Kidney glomerular epithelial cell (primary cell): ENCODE data around the gene PYGO1.

Experiments
- DNase-seq: peaks from one replicate; lab custom pipeline; 2025; lab: John Stamatoyannopoulos, UW

Gene PYGO1

DNA sequence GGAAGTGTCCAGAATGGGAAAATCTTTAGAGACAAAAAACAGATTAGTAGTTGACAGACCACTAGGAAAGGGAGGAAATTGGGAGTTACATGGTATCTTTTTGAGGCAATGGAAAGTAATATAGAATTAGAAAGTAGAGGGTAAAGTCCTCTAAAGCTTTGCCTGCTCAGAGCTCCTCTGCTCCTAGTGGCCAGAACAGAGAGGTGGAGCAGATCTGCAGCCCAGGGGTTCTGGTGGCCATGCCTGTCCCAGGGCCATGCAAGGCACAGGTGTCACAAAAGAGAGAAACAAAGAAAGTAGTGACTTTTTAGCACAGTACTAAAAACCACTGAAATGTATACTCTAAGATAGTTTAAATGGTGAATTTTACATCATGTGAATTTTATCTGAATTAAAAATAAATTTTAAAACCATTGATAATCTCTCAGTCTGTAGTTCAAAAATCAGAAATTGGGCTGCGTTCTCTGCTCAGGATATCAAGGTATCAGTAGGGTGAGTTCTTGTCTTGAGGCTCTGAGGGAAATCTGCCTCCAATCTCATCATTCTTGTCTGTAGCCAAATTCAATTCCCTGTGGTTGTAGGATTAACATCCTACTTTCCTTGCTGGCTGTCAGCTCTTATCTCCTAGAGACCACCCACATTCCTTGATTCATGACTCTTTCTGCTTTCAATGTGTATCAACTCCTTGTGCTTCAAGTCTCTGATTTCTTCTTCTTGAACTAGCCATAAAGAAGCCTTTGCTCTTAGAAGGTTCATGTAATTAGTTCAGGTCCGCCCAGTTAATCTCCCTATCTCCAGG is 23.6 kb downstream of the PYGO1 start:
- DNase-seq = no peak

GRCh38 chr15:55562601-55563000 is 25.5 kb downstream of the PYGO1 start:
- DNase-seq = no peak

DNA sequence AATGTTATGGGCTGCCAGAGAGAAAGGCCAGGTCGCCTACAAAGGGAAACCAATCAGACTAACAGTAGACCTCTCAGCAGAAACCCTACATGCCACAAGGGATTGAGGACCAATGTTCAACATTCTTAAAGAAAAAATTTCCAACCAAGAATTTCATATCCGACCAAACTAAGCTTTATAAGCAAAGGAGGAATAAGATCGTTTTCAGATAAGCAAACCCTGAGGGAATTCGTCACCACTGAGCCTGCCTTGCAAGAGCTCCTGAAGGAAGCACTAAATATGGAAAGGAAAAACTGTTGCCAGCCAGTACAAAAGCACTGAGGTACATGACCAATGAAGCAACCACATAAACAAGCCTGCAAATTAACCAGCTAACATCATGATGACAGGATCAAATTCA is 33.1 kb downstream of the PYGO1 start:
- DNase-seq = no peak

GRCh38 chr15:55552926-55553325 is 35.2 kb downstream of the PYGO1 start:
- DNase-seq = peak; percentile 4

GRCh38 chr15:55552451-55552850 is 35.7 kb downstream of the PYGO1 start:
- DNase-seq = no peak

DNA sequence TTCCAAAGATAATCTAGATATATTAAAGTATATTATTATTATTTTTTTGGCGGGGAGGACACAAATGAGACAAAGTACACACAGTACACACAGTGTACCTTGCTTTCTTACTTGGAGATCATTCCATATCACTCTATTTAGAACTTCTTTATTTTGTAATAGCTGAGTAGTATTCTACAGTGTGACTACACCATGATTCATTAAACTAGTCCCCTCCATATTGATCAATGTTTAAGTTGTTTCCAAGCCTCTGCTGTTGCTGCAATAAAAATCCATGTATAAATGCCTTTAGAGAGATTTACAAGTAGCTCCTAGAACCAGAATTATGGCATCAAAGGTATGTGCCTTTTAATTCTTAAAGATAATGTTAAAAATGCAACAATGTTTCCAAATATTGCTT is 38.8 kb downstream of the PYGO1 start:
- DNase-seq = no peak

GRCh38 chr15:55546718-55547117 is 41.4 kb downstream of the PYGO1 start:
- no peak for DNase-seq

DNA sequence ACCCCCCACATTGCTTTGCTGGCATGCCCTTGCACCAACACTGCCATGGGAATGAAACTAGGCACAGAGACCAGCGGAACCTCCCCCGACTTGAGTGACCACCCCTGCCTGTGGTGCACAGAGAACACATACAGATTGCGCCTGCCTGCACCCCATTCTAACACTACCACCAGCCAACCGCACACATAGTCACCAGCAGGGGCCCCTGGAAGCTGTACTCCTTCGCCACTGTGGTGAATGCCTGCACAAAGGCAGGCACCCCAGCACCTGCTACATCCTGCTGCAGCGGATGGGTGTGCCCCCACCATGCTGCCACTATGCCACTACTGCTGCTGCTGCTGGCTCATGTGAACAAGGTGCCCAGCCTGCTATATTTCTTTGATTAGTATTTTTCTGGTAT is 52.7 kb downstream of the PYGO1 start:
- no peak for DNase-seq

- no peak for DNase-seq
Observed at GRCh38 chr15:55532944-55533343, 55.2 kb downstream of the PYGO1 start.

DNA sequence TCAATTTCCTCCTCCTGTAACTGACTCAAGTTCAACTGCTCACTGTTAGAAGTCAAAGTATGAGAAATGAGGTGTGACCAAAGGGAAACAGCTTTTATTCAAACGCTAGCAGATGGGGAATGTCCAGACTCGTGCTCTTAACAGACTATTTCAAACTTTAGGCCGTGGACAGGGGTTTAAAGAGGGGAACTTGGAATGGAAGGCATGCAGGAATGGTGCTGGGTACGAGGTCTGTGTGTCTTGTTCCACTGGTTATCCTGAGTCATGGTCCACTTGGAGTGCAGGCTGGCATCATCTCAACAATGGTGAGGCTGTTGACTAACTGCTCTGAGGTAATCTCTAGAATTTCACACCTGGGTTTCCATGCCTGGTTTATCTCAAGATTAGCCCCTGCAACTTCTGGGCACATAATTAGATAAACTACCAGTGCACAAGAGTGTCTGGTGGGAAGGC is 57.3 kb downstream of the PYGO1 start:
- DNase-seq = peak; percentile 80

DNA sequence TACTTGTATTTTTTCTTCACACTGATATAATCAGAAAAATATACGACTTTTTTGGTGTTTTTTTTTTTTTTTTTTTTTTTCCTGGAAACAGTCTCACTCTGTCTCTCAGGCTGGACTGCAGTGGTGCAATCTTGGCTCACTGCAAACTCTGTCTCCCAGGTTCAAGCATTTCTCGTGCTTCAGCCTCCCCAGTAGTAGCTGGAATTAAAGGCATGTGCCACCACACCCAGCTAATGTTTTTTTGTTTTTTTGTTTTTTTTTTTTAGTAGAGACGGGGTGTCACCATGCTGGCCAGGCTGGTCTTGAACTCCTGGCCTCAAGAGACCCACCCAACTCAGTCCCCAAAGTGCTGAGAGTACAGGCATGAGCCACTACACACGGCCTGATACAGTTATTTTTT is 59.3 kb downstream of the PYGO1 start:
- DNase-seq = no peak

GRCh38 chr15:55527150-55527549 is 61.0 kb downstream of the PYGO1 start:
- DNase-seq = no peak

DNA sequence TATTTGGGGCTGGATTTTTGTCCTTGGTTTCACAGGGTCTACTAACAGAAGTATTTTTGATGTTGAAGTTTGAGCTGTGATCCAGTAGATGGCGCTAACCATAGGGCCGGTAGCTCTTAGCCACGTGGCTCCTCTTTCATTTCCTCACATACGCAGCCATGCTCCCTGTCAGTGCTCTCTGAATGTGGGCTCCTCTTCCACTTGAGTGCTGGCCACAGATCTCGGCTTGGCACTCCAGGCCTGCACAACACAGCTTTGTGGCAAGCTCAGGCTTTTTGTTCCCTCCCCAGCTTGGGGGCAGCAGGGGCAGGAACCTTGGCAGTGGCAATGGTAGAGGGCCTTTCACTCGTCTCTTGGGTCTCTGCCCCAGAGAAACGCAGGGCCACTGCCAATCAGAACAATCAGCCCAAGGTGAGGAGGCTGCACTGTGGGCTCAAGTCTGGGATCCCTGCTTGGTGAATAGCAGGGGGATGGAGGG is 61.5 kb downstream of the PYGO1 start:
- DNase-seq = peak; percentile 50

GRCh38 chr15:55522742-55523450 is 65.2 kb downstream of the PYGO1 start:
- no peak for DNase-seq

- no peak for DNase-seq
Observed at GRCh38 chr15:55518641-55519040, 69.5 kb downstream of the PYGO1 start.

DNA sequence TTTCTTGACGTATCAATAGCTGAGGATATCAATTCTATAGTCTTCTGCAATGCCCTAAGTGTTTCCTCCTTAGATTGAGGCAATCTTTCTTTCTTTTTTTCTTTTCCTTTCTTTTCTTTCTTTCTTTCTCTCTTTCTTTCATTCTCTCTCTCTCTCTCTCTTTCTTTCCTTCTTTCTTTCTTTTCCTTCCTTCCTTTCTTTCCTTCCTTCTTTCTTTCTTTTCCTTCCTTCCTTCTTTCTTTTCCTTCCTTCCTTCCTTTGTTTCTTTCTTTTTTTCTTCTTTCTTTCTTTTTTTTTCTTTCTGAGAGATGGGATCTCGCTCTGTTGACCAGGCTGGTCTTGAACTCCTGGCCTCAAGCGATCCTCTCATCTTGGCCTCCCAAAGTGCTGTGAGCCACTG is 70.1 kb downstream of the PYGO1 start:
- DNase-seq = no peak

DNA sequence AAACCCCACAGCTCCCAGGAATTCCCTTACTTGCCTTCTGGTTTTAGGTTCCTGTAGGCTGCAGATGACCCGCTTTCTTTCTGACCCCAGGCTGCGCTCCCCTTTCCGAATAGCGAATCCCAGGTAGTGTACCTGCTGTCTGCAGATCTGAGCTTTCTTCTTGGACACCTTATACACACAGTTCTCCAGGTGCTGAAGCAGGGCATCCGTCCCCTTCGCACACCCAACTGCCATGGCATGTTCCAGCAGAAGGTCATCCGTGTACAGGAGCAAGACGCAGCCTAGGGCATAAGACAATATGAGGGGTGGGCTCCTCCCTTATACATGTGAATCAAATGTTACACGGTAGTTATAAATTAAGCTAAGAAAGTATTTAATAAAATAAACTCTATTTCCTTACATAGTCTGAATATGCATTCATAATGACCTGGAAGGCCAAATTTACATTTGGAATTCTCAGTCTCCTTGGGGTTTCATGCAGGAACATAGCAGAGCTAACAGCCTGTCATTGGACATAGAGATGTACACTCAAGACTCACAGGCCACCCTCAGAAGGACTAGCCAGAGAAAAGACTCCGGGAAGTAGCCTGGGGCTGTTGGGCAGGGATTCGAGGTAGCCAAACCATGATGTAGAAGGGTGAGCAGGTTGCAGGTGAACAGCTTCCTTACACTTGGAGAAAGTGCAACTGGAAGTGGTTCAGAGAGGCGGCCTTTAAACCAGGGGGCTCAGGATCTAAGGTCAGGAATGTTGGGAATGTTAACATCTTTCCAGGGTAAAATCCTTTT is 72.0 kb downstream of the PYGO1 start:
- DNase-seq = no peak

- no peak for DNase-seq
Observed at GRCh38 chr15:55515491-55515890, 72.7 kb downstream of the PYGO1 start.

GRCh38 chr15:55514414-55514850 is 73.7 kb downstream of the PYGO1 start:
- no peak for DNase-seq

DNA sequence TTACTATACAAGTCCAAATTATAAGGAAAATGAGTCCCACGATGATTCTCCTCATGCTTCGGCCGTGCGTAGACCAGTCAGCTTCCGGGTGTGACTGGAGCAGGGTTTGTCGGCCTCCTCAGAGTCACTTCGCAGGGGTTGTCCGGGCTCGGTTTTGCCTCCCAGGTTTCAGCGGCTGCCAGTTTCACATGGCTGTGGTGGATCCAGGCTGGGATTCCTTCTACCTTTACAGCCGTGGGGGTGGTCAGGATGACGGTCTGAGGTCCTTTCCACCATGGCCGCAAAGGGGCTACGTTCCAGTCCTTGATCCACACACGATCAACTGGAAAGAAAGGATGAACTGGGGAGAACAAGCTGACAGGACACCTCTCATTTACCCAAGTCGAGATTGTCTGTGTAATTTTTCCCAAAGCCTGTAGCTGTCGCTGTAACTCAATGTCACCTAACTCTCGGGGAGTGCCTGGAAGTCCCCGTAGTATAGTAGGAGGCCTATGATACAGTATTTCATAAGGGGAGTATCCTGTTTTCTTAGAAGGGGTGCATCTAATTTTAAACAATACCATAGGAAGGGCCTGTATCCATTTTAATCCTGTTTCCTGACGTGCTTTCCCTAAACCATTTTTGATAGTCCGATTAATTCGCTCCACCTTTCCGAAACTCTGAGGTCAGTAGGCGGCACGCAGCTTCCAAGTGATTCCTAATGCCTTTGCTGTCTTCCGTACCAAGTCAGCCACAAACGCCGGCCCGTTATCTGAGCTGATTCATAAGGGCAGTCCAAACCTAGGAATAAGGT is 74.3 kb downstream of the PYGO1 start:
- DNase-seq = peak; percentile 5

DNA sequence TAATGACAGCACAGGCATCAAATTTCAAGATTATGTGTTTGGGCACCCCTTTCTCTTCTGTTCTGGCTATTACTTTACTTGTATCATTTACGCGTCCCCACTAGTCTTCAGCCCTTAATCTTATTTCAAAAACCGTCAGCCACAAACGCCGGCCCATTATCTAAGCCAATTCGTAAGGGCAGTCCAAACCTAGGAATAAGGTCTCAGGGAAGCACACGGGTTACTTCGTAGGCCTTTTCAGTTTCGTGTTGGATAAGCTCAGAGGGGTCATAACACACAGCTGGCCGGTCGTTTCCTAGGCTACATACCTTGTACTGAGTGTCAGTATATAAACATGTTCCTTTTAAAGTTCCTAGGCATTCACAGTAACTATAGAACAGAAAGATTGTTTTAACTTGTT is 75.0 kb downstream of the PYGO1 start:
- no peak for DNase-seq

- DNase-seq = no peak
Observed at GRCh38 chr15:55507567-55507966, 80.6 kb downstream of the PYGO1 start.
